ENCODE results near the gene CFAP299.
"Not testable (repeated sequence)": the region's sequence is repeated elsewhere in the genome, so short reads cannot be mapped to it uniquely, and the experiment has no call there.

The CFAP299 gene

DNA sequence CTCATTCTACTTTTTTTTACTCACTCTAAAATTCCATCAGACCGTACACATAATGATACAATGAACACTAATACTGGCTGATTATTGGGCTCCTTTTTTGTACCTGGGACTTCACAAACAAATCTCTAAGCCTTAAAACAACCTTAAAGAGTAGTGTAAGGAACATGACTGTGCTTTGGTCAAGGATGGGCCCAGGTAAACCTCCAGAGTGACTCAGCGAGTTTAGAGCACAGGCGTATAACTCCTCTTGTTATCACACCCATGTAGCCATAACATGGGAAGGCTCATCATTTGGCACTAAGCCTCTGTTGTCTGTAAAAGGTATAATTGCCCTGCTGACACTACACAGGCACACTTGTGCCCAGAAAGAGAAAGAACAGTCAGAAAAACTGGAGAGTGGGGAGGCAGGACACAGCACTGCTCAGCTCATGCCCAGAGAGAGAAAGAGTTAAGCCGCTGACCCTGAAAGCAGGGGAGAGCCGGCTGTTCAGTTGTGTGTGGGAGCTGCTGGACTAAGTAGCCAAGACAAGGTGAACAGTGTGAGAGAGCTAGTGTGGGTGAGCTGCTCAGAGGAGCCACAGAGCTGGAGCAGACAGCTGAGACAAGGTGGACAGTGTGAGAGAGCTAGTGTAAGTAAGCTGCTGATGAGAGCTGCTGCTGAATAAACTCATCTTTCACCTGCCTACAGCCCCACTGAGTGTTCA, 375.4 kb downstream of the CFAP299 start:
- Histone ChIP-seq H3K27ac (ENCODE audit: low read depth, low read length) (no peak overlapping the region), H3K9ac (ENCODE audit: low read depth, low read length) (no peak overlapping the region), H3K9me3 (ENCODE audit: control insufficient read depth, insufficient read depth, low read length) (no peaks in the 10 kb centered on the region), H3K36me3 (ENCODE audit: control insufficient read depth, insufficient read depth, low read length) (no peaks in the 10 kb centered on the region), H3K4me3 (ENCODE audit: low read depth, low read length) (no peak overlapping the region), H3K4me1 (ENCODE audit: control insufficient read depth, insufficient read depth, low read length) (no peaks in the 10 kb centered on the region), H3K27me3 (ENCODE audit: control insufficient read depth, insufficient read depth, low read length) (no peaks in the 10 kb centered on the region)

DNA sequence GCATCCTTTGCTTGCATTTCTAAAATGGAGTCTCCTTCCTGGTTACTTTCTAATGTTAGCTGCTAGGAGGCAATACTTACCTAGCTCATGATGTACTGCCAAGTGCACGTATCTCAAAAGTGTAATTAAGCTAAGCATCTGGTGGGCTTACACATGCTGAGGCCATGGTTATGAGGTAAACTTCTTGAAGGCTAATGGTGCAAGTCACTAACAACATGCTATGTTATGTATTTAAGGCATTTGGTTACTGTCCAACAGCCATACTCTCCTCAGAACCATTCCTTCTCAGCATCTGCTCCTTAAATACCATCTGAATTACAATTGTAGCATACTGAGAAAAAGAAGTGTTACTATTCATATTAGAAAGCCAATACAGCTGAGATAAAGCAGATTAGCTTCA, 376.4 kb downstream of the CFAP299 start:
- no peak overlapping the region for H3K4me3 ChIP-seq (ENCODE audit: low read depth, low read length)
- H3K9ac ChIP-seq (ENCODE audit: low read depth, low read length): no peak overlapping the region
- H3K9me3 ChIP-seq (ENCODE audit: control insufficient read depth, insufficient read depth, low read length): no peaks in the 10 kb centered on the region
- H3K27me3 ChIP-seq (ENCODE audit: control insufficient read depth, insufficient read depth, low read length): no peaks in the 10 kb centered on the region
- no peaks in the 10 kb centered on the region for H3K36me3 ChIP-seq (ENCODE audit: control insufficient read depth, insufficient read depth, low read length)
- H3K27ac ChIP-seq (ENCODE audit: low read depth, low read length): no peak overlapping the region
- no peaks in the 10 kb centered on the region for H3K4me1 ChIP-seq (ENCODE audit: control insufficient read depth, insufficient read depth, low read length)

DNA sequence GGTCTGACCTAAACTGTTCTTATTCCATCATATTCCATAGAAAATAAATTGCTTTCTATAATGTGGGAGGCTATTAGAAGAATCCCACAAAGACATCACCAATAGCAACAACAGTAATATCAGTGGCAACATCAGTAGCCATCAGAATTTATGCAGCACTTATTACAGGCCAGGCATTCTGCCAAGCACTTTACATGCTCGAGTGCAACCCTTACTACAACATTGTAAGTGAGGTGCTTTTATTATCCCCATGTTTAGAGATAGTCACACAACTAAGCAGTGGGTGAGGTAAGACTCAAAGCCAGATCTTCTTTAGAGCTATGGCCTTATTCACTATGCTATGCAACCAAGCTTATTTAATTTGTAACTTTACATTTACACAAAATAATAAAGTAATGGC, 377.9 kb downstream of the CFAP299 start:
- Histone ChIP-seq H3K27me3 (ENCODE audit: control insufficient read depth, insufficient read depth, low read length) (no peaks in the 10 kb centered on the region), H3K27ac (ENCODE audit: low read depth, low read length) (no peak overlapping the region), H3K9me3 (ENCODE audit: control insufficient read depth, insufficient read depth, low read length) (no peaks in the 10 kb centered on the region), H3K36me3 (ENCODE audit: control insufficient read depth, insufficient read depth, low read length) (no peaks in the 10 kb centered on the region), H3K4me1 (ENCODE audit: control insufficient read depth, insufficient read depth, low read length) (no peaks in the 10 kb centered on the region), H3K9ac (ENCODE audit: low read depth, low read length) (no peak overlapping the region), H3K4me3 (ENCODE audit: low read depth, low read length) (no peak overlapping the region)

DNA sequence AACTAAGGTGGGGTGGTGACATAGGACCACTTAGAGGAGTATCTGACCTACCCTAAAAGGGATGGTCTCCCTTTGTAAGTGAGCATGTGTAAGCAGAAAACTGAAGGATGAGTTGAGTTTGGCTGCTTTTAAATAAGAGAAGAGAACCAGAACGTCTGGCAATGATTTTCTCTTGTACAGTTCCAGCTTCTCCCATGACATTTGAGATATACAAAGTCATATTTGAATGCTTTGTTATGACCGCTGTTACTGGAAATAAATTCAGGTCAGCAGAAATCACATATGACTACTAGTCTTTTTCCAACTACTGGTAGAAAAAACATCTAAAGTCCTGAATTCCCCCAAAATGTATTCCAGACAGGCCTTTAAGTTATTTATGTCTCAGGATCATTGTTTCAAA, 381.7 kb downstream of the CFAP299 start:
- H3K27ac ChIP-seq (ENCODE audit: low read depth, low read length): no peak overlapping the region
- no peaks in the 10 kb centered on the region for H3K4me1 ChIP-seq (ENCODE audit: control insufficient read depth, insufficient read depth, low read length)
- H3K36me3 ChIP-seq (ENCODE audit: control insufficient read depth, insufficient read depth, low read length): no peaks in the 10 kb centered on the region
- H3K9me3 ChIP-seq (ENCODE audit: control insufficient read depth, insufficient read depth, low read length): no peaks in the 10 kb centered on the region
- no peak overlapping the region for H3K4me3 ChIP-seq (ENCODE audit: low read depth, low read length)
- no peaks in the 10 kb centered on the region for H3K27me3 ChIP-seq (ENCODE audit: control insufficient read depth, insufficient read depth, low read length)
- H3K9ac ChIP-seq (ENCODE audit: low read depth, low read length): no peak overlapping the region

DNA sequence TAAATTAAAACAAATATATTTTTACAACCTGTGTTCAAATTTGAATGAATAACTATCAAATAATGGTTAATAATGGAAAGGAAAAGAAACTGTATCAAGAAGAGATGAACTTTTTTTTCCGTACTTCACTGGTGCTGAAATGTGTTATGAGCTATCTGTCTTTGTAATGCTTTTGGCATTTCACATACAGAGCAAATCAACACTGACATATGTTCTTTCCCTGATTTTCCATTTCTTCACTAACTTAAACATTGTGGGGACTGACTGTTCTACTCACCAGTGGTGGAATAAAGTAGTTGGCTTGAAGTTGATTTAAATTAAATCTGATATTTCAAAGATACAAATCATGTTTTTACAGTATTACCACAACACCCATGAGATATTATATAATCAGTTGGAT, 390.9 kb downstream of the CFAP299 start:
- no peaks in the 10 kb centered on the region for H3K36me3 ChIP-seq (ENCODE audit: control insufficient read depth, insufficient read depth, low read length)
- no peak overlapping the region for H3K9ac ChIP-seq (ENCODE audit: low read depth, low read length)
- H3K27ac ChIP-seq (ENCODE audit: low read depth, low read length): no peak overlapping the region
- H3K9me3 ChIP-seq (ENCODE audit: control insufficient read depth, insufficient read depth, low read length): no peaks in the 10 kb centered on the region
- no peak overlapping the region for H3K4me3 ChIP-seq (ENCODE audit: low read depth, low read length)
- H3K4me1 ChIP-seq (ENCODE audit: control insufficient read depth, insufficient read depth, low read length): peaks cover 3% of the 10 kb centered on the region; the same call in 1 of the 2 replicates
- peaks cover 13% of the 10 kb centered on the region for H3K27me3 ChIP-seq (ENCODE audit: control insufficient read depth, insufficient read depth, low read length)

DNA sequence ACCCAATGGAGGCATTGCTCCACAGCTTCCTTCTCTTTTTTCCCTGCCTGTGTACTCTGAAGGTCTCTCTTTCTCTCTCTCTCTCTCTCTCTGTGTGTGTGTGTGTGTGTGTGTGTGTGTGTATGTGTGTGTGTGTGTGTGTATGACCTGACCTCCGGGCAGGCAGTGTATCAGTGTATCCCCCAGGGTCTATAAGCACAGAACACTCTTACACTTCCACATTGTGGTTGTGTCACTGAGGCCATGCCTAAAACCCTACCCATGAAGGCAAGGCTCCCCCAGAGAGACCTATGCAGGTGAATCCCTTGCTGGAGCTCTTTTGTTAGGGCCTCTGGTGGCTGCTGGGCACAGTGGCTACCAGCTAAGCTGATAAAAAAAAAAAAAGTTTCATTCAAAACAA, 394.6 kb downstream of the CFAP299 start:
- H3K9me3 ChIP-seq (ENCODE audit: control insufficient read depth, insufficient read depth, low read length): no peaks in the 10 kb centered on the region
- H3K27ac ChIP-seq (ENCODE audit: low read depth, low read length): no peak overlapping the region
- peaks cover 13% of the 10 kb centered on the region for H3K27me3 ChIP-seq (ENCODE audit: control insufficient read depth, insufficient read depth, low read length)

DNA sequence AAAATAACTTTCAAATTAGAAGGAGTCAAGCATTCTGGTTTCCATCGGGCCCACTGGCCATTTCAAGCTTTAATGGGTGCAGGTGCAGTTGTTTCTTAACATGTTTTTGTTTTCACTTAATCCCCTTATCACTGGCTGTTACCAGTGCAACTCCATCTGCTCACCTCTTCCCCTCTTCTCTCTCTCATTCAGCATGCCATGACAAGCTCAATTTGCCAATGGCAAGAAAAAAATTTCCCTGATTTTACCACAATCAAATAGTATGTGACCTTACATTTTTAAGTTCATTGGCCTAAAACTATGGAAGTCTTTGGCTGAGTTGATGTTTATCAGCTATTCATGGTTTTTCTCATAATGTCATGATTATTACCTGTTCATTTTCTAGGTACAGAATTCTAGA, 395.9 kb downstream of the CFAP299 start:
- H3K27me3 ChIP-seq (ENCODE audit: control insufficient read depth, insufficient read depth, low read length): peaks cover 3% of the 10 kb centered on the region
- H3K4me3 ChIP-seq (ENCODE audit: low read depth, low read length): no peak overlapping the region
- no peaks in the 10 kb centered on the region for H3K36me3 ChIP-seq (ENCODE audit: control insufficient read depth, insufficient read depth, low read length)
- no peaks in the 10 kb centered on the region for H3K9me3 ChIP-seq (ENCODE audit: control insufficient read depth, insufficient read depth, low read length)
- H3K9ac ChIP-seq (ENCODE audit: low read depth, low read length): no peak overlapping the region
- no peaks in the 10 kb centered on the region for H3K4me1 ChIP-seq (ENCODE audit: control insufficient read depth, insufficient read depth, low read length)
- no peak overlapping the region for H3K27ac ChIP-seq (ENCODE audit: low read depth, low read length)

More for the DNA sequence above, 394.6 kb downstream of the CFAP299 start:
- H3K36me3 ChIP-seq (ENCODE audit: control insufficient read depth, insufficient read depth, low read length): no peaks in the 10 kb centered on the region
- peaks cover 3% of the 10 kb centered on the region; the same call in 1 of the 2 replicates for H3K4me1 ChIP-seq (ENCODE audit: control insufficient read depth, insufficient read depth, low read length)
- H3K4me3 ChIP-seq (ENCODE audit: low read depth, low read length): no peak overlapping the region
- H3K9ac ChIP-seq (ENCODE audit: low read depth, low read length): no peak overlapping the region

DNA sequence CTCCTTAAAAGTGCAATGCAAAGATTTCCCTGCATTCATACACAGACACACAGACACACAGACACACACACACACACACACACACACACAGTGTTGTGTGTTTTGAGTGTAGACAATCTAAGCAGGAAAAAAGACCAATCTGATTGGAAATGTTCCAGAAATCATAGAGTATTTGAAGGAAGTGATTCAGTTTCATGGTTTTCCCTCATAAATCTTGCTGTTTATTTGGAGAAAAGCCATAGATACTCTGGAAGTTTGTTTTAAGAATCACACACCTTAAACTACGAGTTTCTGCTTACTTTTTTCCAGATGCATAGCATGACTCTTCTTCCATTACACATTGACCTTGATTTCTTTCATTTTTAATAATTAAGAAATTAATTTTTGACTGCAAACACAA, 396.5 kb downstream of the CFAP299 start:
- Histone ChIP-seq H3K9me3 (ENCODE audit: control insufficient read depth, insufficient read depth, low read length) (no peaks in the 10 kb centered on the region), H3K4me3 (ENCODE audit: low read depth, low read length) (no peak overlapping the region), H3K36me3 (ENCODE audit: control insufficient read depth, insufficient read depth, low read length) (no peaks in the 10 kb centered on the region), H3K27me3 (ENCODE audit: control insufficient read depth, insufficient read depth, low read length) (no peaks in the 10 kb centered on the region), H3K9ac (ENCODE audit: low read depth, low read length) (no peak overlapping the region), H3K27ac (ENCODE audit: low read depth, low read length) (no peak overlapping the region), H3K4me1 (ENCODE audit: control insufficient read depth, insufficient read depth, low read length) (no peaks in the 10 kb centered on the region)

DNA sequence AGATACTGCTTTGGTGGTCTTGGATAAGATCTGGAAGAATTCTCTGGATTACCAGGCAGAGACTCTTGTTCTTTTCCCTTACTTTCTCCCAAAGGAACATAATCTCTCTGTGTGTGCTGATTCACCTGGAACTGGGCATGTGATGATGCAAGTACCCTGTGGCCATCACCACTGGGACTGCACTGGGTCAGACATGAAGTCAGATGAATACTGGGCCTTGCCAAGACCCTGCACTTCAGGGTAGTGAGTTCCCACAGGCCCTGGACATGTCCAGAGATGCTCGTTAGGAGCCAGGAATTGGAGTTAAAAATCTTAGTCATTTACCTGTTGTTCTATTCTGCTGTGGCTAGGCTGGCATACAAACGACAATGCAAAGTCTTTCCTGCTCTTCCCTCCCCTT, 404.8 kb downstream of the CFAP299 start:
- no peaks in the 10 kb centered on the region for H3K36me3 ChIP-seq (ENCODE audit: control insufficient read depth, insufficient read depth, low read length)
- H3K27ac ChIP-seq (ENCODE audit: low read depth, low read length): no peak overlapping the region
- H3K4me3 ChIP-seq (ENCODE audit: low read depth, low read length): no peak overlapping the region
- H3K9me3 ChIP-seq (ENCODE audit: control insufficient read depth, insufficient read depth, low read length): no peaks in the 10 kb centered on the region
- H3K27me3 ChIP-seq (ENCODE audit: control insufficient read depth, insufficient read depth, low read length): no peaks in the 10 kb centered on the region
- no peaks in the 10 kb centered on the region for H3K4me1 ChIP-seq (ENCODE audit: control insufficient read depth, insufficient read depth, low read length)
- no peak overlapping the region for H3K9ac ChIP-seq (ENCODE audit: low read depth, low read length)

DNA sequence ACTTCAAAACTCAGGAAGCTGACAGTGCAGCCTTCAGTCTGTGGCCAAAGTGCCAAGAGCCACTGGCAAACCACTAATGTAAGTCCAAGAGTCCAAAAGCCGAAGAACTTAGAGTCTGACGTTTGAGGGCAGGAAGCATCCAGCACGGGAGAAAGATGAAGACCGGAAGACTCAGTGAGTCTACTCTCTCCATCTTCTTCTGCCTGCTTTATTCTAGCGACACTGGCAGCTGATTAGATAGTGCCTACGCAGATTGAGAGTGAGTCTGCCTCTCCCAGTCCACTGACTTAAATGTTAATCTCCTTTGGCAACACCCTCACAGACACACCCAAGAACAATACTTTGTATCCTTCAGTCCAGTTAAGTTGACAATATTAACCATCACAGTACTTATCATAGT, 414.0 kb downstream of the CFAP299 start:
- not testable (repeated sequence) for H3K4me1 ChIP-seq (ENCODE audit: control insufficient read depth, insufficient read depth, low read length); H3K9ac ChIP-seq (ENCODE audit: low read depth, low read length); H3K27me3 ChIP-seq (ENCODE audit: control insufficient read depth, insufficient read depth, low read length); H3K9me3 ChIP-seq (ENCODE audit: control insufficient read depth, insufficient read depth, low read length); H3K4me3 ChIP-seq (ENCODE audit: low read depth, low read length); H3K27ac ChIP-seq (ENCODE audit: low read depth, low read length); H3K36me3 ChIP-seq (ENCODE audit: control insufficient read depth, insufficient read depth, low read length)

DNA sequence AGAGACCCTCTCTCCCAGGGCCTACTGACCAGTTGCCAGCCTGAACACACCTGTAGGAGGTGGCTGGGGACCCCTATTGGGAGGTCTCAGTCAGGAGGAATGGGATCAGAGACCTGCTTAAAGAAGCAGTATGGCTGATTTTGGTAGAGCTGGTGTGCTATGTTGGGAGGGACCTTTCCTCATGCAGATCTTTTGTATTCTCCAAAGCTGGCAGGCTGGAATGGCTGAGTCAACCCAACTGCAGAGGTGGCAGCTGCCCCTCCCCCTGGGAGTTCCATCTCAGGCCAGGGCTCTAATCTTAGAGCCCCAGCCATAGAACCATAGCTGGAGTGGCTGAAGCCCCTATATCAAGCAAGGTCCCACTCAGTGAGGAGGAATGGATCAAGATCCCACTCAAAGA, 415.7 kb downstream of the CFAP299 start:
- H3K9me3 ChIP-seq (ENCODE audit: control insufficient read depth, insufficient read depth, low read length): no peaks in the 10 kb centered on the region
- no peak overlapping the region for H3K27ac ChIP-seq (ENCODE audit: low read depth, low read length)

More for the DNA sequence above, 415.7 kb downstream of the CFAP299 start:
- Histone ChIP-seq H3K4me3 (ENCODE audit: low read depth, low read length) (no peak overlapping the region), H3K9ac (ENCODE audit: low read depth, low read length) (no peak overlapping the region), H3K27me3 (ENCODE audit: control insufficient read depth, insufficient read depth, low read length) (no peaks in the 10 kb centered on the region; the same call in 1 of the 2 replicates), H3K4me1 (ENCODE audit: control insufficient read depth, insufficient read depth, low read length) (no peaks in the 10 kb centered on the region), H3K36me3 (ENCODE audit: control insufficient read depth, insufficient read depth, low read length) (no peaks in the 10 kb centered on the region)
